Measurements from ENCODE around the gene NOP58.

DNA sequence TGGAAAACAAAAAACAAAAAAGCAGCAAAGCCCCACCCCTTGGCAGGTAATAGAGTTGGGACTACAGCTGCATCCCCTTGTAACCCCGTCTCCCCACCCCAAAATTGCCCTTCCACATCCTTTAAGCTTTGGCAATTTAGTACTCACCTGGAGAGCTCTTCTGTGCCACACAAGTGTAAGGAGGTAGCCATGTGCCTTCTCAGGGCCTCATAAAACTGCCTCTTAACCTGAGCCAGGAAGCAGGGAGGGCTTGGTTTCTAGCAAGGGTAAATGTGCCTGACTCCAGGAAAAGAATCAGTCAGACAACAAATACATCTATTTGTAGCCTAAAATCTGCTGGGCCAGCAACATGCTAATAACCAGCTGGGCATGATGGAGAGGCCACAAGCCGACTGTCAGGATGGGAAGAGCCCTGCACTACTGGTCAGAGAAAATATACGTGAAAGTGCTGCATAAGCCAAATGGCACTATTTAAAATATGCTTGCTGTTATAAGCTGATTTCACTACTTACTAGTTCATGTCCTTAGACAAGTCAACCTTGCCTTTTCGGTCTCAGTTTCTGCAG, 46.3 kb downstream of the NOP58 start:
- no peak for TF ChIP-seq RXRA (IDR thresholded peaks at IDR 0.05; ENCODE audit: insufficient read depth, low read depth, low read length)
- TF ChIP-seq POLR2A (IDR thresholded peaks at IDR 0.05; ENCODE audit: control extremely low read depth in 1 of 2, low read depth in 2 of 2, low read length in 2 of 2), result no peak
- TF ChIP-seq CTCF (IDR thresholded peaks at IDR 0.05; ENCODE audit: control extremely low read depth in 1 of 3, insufficient read depth in 1 of 3, low read depth in 1 of 3, low read length in 3 of 3), result no peak
- TF ChIP-seq SIN3A (conservative IDR thresholded peaks at IDR 0.05 in 1 of 2, IDR thresholded peaks at IDR 0.05 in 1 of 2; ENCODE audit: low read depth in 1 of 2, low read length in 2 of 2), result no peak
- no peak for TF ChIP-seq MAX (IDR thresholded peaks at IDR 0.05)
- TF ChIP-seq EGR1 (IDR thresholded peaks at IDR 0.05; ENCODE audit: borderline replicate concordance, low read depth, low read length), result no peak
- no peak for TF ChIP-seq TEAD4 (IDR thresholded peaks at IDR 0.05; ENCODE audit: low read depth, low read length)
- no peak for TF ChIP-seq RFX5 (IDR thresholded peaks at IDR 0.05; ENCODE audit: borderline replicate concordance, low read depth, low read length)
- TF ChIP-seq, protein P1, sequence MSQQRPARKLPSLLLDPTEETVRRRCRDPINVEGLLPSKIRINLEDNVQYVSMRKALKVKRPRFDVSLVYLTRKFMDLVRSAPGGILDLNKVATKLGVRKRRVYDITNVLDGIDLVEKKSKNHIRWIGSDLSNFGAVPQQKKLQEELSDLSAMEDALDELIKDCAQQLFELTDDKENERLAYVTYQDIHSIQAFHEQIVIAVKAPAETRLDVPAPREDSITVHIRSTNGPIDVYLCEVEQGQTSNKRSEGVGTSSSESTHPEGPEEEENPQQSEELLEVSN (IDR thresholded peaks at IDR 0.05), result no peak
- no peak for TF ChIP-seq SP1 (IDR thresholded peaks at IDR 0.05; ENCODE audit: low read depth, low read length)
- no peak for TF ChIP-seq SUZ12 (IDR thresholded peaks at IDR 0.05; ENCODE audit: low read length)
- no peak for TF ChIP-seq MAFK (IDR thresholded peaks at IDR 0.05; ENCODE audit: low read depth, low read length)
- TF ChIP-seq TAF1 (IDR thresholded peaks at IDR 0.05; ENCODE audit: low read depth, low read length), result no peak
- no peak for TF ChIP-seq SP2 (IDR thresholded peaks at IDR 0.05; ENCODE audit: low read length)

Data from H1 (cell line).